ENCODE measurements around the gene NRG2.

DNA sequence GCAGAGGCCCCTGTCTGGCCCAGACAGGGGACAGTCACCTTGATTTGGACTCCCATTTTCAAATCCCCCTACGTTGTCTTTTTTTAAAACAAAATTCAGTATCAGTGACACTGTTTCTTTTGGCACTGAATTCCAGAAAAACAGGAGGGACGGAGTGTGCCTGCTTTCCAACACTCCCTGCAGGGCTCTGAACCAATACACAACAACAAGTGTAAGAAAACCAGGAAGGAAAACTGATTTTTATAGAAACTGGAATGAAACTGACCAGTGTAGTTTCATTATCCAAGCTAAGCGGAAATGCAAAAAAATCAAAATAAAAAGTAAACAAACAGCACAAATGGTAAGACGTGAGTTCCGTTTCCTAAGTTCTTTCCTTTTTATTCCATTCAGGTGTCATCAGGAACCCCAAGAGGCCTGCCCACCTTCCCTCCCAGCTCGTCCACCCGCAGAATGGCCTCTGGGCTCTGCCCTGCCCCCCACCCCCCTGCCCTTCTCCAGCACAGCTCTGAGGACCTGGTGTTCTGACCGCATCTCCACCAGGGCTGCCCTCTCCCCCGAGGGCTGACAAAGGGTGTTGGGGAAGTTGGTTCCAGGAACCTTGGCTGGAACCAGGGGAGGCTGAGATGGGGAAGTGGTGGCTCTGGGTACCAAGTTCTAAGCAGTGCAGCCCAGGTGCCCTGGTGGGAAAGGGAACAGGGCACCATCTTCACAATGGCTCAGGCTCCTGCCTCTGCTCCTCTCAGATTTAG is 173.9 kb downstream of the NRG2 start:
- TF ChIP-seq, protein P1, sequence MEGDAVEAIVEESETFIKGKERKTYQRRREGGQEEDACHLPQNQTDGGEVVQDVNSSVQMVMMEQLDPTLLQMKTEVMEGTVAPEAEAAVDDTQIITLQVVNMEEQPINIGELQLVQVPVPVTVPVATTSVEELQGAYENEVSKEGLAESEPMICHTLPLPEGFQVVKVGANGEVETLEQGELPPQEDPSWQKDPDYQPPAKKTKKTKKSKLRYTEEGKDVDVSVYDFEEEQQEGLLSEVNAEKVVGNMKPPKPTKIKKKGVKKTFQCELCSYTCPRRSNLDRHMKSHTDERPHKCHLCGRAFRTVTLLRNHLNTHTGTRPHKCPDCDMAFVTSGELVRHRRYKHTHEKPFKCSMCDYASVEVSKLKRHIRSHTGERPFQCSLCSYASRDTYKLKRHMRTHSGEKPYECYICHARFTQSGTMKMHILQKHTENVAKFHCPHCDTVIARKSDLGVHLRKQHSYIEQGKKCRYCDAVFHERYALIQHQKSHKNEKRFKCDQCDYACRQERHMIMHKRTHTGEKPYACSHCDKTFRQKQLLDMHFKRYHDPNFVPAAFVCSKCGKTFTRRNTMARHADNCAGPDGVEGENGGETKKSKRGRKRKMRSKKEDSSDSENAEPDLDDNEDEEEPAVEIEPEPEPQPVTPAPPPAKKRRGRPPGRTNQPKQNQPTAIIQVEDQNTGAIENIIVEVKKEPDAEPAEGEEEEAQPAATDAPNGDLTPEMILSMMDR (IDR thresholded peaks at IDR 0.05), result no peak
- TF ChIP-seq POLR2A (IDR thresholded peaks at IDR 0.05) (no peak), POLR2AphosphoS5 (IDR thresholded peaks at IDR 0.05) (peak; percentile 55)

Data from prostate gland (tissue), 2 donors.